GM03348 (cell line): ENCODE data around the gene PARVA.

Experiments
- DNase-seq: peaks from one replicate; pipeline ENCODE4 v3.0.0; 2012; ENCODE audit warnings: low spot score

PARVA gene

DNA sequence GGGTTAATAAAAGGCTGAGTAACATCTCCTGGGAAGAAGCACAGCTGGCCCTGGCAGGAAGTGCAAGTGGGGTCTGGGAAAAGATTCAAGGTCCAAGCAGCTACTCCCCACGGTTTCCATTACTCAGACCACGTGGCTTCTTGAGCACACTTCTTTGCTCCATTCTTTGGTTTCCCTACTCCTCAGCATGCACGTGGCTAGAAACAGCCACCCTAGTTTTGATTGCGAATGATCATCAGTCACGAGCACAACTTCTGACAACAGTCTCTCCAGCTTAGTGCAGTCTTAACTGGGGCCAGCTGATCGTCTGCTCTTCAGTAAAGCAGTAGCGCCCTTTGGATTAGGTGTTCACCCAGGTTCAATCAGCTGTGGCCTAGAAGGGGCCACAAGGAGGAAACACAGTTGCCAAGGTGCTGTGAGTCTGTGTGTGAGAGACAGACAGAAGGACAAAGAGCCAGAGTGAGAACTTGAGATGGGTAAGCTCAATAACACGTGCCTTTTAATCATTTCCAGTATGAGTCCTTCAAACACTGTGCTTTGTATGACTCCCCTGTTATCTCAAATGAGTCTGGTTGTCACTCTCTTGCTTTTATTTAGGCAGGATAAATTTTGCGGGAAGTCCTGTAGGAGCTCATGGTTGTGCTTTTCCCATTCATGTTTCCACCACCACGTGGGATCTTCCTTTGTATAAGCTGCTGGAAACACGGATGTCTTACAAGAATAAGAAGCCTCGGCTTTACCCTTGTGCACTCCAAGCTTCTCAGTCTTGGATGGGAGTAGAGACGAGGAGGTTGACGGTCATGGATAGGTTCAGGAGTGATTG is 901 bp upstream of the PARVA start:
- DNase-seq = peak; percentile 65

- peak; percentile 92 for DNase-seq
Observed at GRCh38 chr11:12377824-12378593, 638 bp downstream of the PARVA start.

DNA sequence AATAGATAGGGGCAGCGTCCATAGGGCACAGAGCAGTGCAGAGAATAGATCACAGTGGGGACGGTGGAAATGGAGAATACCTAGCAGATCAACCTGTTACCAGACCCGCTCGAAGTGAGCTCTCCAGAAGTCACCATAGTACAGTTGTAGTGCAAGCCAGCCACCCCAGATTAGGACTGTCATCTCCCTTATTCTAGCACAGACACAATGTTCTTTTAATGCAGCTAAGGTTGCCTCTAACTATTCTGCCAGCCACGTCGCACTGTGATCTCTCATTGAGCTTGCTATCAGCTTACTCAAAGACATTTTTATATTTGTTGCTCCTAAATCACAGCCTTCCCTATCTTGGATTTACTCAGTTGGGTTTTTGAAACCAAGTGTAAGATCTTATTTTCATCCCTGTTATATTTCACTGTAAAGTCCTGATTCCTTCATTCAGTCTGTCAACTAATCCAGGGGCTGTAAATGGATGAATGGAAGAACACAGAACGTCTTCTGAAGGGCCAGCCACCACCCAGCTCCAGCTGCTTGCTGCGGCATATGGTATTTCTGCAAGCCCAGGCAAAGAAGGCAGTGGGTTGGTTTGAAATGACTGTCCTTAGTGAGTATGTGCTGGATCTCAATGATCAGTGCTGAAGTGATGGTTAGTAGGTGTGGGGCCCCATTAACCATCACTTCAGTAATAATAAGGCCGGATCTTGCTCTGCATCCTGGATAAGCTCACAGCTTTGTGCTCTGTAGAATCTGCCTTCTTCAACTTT is 3.4 kb downstream of the PARVA start:
- DNase-seq = no peak

GRCh38 chr11:12381875-12382274 is 4.5 kb downstream of the PARVA start:
- DNase-seq = no peak

- no peak for DNase-seq
Observed at GRCh38 chr11:12382451-12382850, 5.1 kb downstream of the PARVA start.

- DNase-seq = no peak
Observed at GRCh38 chr11:12386309-12386708, 8.9 kb downstream of the PARVA start.

DNA sequence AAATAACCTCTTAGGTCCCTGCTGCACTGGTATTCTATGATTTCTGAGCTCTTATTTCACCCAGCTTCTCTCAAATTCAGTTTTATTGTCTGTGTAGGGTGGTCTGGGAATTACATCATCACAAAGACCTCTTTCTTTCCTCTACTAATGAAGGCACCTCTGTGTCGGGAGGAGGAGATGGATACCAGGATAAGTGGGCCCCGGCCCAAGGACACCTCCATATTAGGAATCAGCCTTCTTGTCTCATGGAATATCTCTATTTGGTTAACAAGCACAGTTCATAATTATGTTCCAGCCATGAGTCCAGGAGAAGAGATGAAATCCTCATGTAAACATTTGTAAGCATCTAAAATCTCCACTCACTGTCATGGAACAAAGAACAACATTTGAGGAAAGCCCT is 9.4 kb downstream of the PARVA start:
- no peak for DNase-seq

GRCh38 chr11:12388173-12388572 is 10.8 kb downstream of the PARVA start:
- no peak for DNase-seq

- DNase-seq = no peak
Observed at GRCh38 chr11:12388939-12389670, 11.7 kb downstream of the PARVA start.

DNA sequence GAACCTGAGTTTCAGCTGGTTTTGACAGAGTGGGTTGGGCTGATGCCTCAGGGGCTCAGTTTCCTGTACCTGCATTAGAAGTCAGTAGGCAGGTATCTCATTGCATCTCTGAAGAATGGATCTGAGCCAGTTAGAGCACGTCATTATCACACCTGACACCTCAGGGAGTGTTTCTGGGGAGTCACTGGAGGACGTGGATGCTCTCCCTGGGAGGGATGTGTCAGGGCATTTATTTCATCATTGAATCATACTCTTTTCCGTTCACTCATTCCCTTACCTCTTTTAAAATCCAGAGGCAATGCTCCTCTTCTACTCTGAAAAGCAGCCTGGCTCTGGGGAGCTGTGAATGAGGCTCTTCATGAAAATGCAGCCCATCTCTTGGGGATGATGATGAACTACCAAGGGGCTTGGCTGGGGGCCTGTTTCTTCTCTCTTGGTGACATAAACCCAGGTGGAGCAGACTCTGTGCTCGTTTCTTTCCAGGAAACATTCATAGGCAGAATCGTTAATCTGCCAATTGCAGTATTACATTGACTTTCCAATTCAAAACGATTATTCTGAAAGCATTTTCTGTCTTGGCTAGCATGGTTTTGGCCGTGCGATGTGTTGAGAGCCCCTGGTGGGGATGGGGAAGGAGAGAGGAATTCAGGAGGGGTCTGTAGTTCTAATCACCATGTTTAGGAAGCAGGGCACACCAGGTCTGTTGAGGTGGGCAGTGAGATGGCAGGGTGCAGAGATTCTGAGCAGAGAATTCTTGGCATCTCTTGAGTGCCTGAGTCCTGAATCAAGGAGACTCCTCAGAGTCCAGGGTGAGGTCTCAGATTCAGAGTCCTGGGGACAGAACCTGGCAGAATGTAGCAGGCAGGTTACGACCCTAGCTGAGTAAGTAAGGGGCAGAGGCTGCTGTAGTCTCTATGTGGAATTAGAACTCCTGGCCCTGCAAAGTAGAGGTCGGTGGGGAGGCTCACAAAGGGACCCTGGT is 12.6 kb downstream of the PARVA start:
- no peak for DNase-seq

GRCh38 chr11:12390687-12391110 is 13.3 kb downstream of the PARVA start:
- no peak for DNase-seq

- DNase-seq = no peak
Observed at GRCh38 chr11:12392672-12393071, 15.3 kb downstream of the PARVA start.

- no peak for DNase-seq
Observed at GRCh38 chr11:12393691-12394090, 16.3 kb downstream of the PARVA start.

DNA sequence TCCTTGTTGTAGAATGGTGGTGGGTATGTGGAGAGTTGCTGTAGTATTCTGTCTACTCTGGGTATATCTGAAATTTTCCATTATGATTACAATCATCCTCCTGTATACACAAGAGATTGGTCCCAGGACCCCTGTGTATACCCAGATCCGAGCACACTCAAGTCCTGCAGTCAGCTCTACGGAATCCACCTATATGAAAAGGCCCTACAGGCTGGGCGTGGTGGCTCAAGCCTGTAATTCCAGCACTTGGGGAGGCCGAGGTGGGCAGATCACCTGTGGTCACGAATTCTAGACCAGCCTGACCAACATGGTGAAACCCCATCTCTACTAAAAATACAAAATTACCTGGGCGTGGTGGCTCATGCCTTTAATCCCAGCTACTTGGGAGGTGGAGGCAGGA is 17.2 kb downstream of the PARVA start:
- DNase-seq = no peak

DNA sequence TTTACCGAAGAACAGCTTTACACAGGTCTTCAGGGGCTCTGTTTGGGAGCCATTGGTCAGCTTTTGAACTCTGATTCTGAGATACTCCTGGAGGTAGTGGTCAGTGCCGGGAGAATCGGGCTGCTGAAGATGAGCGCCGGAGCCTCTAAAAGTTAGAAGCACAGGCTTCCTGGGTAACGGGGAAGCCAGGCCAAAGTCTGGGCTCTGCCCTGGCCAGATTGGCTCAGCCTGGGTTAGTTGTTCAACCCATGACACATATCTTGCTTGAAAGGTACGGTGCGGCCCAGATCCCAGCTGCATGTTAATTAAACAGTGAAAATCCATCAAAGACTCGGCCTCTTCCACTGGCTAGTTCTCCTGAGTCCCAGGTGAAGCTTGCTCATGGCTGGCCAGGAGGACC is 18.0 kb downstream of the PARVA start:
- DNase-seq = no peak

DNA sequence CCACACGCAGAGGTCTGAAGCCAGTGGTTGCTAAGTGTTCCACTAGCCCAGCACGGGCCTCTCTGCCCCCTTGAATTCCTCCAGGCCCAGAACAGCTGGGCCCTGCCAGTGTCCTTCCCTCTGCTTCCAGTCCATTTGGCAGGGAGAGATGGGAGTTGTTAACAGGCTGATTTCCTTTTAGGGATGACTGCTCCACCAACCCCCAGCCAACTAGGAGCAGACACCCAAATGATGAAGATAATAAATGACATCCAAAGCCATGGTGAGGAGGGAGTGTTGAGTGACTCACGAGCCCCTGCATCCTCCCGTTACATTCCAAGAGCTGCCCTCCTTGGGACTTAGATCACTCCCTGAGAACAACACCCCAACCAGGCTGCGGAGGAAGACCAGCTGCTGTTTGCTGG is 20.6 kb downstream of the PARVA start:
- DNase-seq = peak; percentile 91

DNA sequence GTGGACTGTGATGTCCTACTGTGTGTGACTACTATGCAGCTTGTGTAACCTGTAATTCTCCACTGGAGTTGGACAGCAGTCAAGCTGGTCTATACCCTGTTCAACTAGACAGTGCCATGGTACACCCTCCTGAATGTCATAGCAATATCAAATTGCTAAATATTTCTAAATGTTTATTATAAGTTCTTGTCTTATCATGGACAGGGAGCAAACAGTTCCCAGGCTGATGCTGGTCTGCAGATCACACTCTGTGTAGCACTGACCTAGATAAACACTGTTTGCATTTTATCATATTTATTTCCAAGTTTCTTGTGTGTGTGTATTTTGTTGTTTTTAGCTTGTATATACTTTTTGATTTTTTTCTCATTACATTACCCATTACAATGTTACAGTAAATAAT is 22.0 kb downstream of the PARVA start:
- DNase-seq = no peak

DNA sequence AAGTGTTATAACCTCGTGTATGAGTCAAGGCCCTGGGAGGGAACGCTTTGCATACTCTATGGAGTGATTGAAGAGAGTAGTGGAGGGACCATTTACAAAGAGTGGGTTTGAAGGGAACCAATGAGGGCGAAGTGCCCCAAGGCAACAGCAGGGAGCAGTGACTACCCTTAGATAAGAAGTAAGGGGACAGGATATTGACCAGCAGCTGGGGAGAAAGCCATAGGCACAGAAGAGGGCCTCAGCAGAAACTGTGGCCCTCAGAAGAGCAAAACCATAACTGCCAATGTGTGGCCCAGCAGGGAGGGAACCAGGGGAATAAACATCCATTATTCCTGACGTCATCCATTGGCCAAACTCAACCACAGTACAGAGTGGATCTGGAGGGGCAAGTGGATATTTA is 24.7 kb downstream of the PARVA start:
- DNase-seq = no peak

GRCh38 chr11:12402691-12403120 is 25.3 kb downstream of the PARVA start:
- no peak for DNase-seq

- DNase-seq = no peak
Observed at GRCh38 chr11:12403122-12403996, 26.0 kb downstream of the PARVA start.
